OCI-LY3 (cell line): ENCODE measurements around the gene CFAP54.
"Not testable (repeated sequence)": the region's sequence is repeated elsewhere in the genome, so short reads cannot be mapped to it uniquely, and the experiment has no call there.

Experiments used
- H2AFZ ChIP-seq: fragments of 200-600, 300-600 bp; shearing (Covaris generic); 2 replicates; pipeline ENCODE4 v1.6.0; 2014; ENCODE audit warnings: antibody characterized with exemption, low read depth, low read length
- H3K27ac ChIP-seq: fragments of 200-600, 300-600 bp; sonication (generic); 2 replicates; pipeline ENCODE4 v1.5.1; 2014; ENCODE audit warnings: mild to moderate bottlenecking, low read length, moderate library complexity, mixed read lengths
- H3K27me3 ChIP-seq: fragments of 200-600, 300-600 bp; sonication (generic); 2 replicates; pipeline ENCODE4 v1.6.1; 2014; ENCODE audit warnings: low read depth, low read length, mixed read lengths
- H3K36me3 ChIP-seq: fragments of 200-600, 300-600 bp; sonication (generic); replicated peaks from 2 replicates; pipeline ENCODE3; 2014; ENCODE audit warnings: low read depth, low read length, mixed read lengths
- H3K4me1 ChIP-seq: fragments of 300-600, 200-600 bp; sonication (generic); 2 replicates; pipeline ENCODE4 v1.6.1; 2014; ENCODE audit warnings: low read length, mixed read lengths
- H3K4me2 ChIP-seq: fragments of 200-600, 300-600 bp; sonication (generic); 2 replicates; pipeline ENCODE4 v1.6.1; 2014; ENCODE audit warnings: low read length, mixed read lengths
- H3K4me3 ChIP-seq: fragments of 300-600, 200-600 bp; sonication (generic); 2 replicates; pipeline ENCODE4 v1.5.1; 2014; ENCODE audit warnings: antibody characterized with exemption, mild to moderate bottlenecking, low read length, moderate library complexity
- H3K79me2 ChIP-seq: fragments of 300-600, 200-600 bp; shearing (Covaris generic); 2 replicates; pipeline ENCODE4 v1.6.1; 2014; ENCODE audit warnings: mild to moderate bottlenecking, low read length, mixed read lengths
- H3K9ac ChIP-seq: fragments of 300-600, 200-600 bp; shearing (Covaris generic); 2 replicates; pipeline ENCODE4 v1.6.0; 2014; ENCODE audit warnings: mild to moderate bottlenecking, low read length, moderate library complexity
- H3K9me3 ChIP-seq: fragments of 200-600, 300-600 bp; shearing (Covaris generic); 2 replicates; pipeline ENCODE4 v1.6.1; 2014; ENCODE audit warnings: low read length, mixed read lengths; ENCODE audit not compliant: insufficient read depth
- H4K20me1 ChIP-seq: fragments of 200-600, 300-600 bp; sonication (generic); 2 replicates; pipeline ENCODE4 v1.6.1; 2016; ENCODE audit warnings: low read length, mixed read lengths; ENCODE audit not compliant: insufficient read depth
- CTCF ChIP-seq: fragments of 200-600, 300-600 bp; sonication (generic); IDR thresholded peaks from 2 replicates; pipeline ENCODE4 v1.5.1; 2014; ENCODE audit warnings: antibody characterized with exemption, low read length, low read depth
- EZH2phosphoT487 ChIP-seq: fragments of 200-600 bp; shearing (Covaris generic); IDR thresholded peaks from 2 replicates; pipeline ENCODE4 v1.6.1; 2018; ENCODE audit warnings: antibody characterized with exemption, mixed run types, low read depth

Gene CFAP54

DNA sequence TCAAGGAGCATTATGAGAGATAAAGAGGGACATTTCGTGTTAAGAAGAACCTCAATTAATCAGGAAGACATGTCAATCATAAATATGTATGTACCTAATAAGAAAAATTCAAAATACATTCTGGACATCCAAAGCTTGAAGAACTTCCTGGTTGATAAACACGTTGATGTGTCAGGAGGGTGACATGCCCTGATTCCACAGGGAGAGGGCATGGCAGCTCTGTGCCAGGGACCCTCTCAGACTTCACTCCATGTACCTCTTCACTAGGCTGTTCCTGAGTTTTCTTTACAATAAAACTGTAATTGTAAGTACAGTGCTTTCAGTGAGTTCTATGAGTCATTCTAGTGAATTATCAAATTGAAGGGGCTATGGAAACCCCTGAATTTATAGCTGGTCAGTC lies 163.5 kb downstream of the CFAP54 start:
- H3K4me3 ChIP-seq: no peak overlapping the region
- H3K4me1 ChIP-seq: no peaks in the 10 kb centered on the region
- no peak overlapping the region for H2AFZ ChIP-seq
- no peak overlapping the region for H3K4me2 ChIP-seq
- no peak overlapping the region for H3K27ac ChIP-seq
- H3K79me2 ChIP-seq: no peaks in the 10 kb centered on the region
- H4K20me1 ChIP-seq: no peaks in the 10 kb centered on the region
- H3K9me3 ChIP-seq: no peaks in the 10 kb centered on the region
- H3K9ac ChIP-seq: no peak overlapping the region
- no peaks in the 10 kb centered on the region for H3K36me3 ChIP-seq
- TF ChIP-seq EZH2phosphoT487: no peak
- TF ChIP-seq CTCF: no peak
- no peaks in the 10 kb centered on the region for H3K27me3 ChIP-seq

DNA sequence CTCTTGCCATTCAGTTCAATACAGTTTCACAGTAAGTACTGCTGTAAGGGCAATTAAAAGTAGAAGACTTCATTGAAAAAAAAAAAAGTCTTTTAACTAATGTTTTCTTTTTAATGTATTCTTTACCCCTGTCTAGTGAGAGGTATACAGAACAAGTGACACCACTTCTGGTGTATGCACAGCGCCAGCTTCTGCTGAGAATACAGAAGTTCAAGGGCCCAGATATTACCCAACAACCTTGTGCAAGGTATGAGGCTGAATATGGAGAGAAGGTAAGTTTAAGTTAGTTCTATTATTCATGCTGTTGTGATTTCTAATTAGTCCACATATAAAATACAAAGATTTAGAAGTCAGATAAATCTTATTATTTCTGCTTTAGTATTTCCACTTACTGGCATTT lies 168.7 kb downstream of the CFAP54 start:
- Histone ChIP-seq H3K9me3 (no peaks in the 10 kb centered on the region), H3K79me2 (no peaks in the 10 kb centered on the region), H2AFZ (no peak overlapping the region), H4K20me1 (no peaks in the 10 kb centered on the region), H3K4me1 (no peaks in the 10 kb centered on the region), H3K4me2 (no peak overlapping the region), H3K4me3 (no peak overlapping the region), H3K27ac (no peak overlapping the region), H3K9ac (no peak overlapping the region), H3K36me3 (no peaks in the 10 kb centered on the region), H3K27me3 (no peaks in the 10 kb centered on the region)
- peak; percentile 48 for TF ChIP-seq CTCF
- no peak for TF ChIP-seq EZH2phosphoT487

DNA sequence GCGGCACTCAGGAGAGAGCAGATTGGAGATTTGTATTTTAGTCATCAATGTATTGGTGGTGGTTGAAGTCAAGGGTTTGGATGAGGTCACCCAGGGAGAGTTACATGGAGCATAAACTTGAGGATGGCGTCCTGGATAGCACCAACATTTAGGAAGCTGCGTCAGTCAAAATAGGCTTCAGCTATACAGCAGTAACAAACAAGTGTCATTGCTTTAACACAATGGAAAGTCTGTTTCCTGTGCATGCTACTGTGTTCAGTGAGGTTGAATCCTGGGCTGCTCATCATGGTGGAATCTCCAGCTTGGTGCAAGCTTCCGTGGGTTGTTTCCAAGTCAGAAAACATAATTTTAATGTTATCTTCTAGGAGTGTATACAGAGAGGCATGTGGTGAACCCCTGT lies 180.4 kb downstream of the CFAP54 start:
- no peaks in the 10 kb centered on the region for H3K79me2 ChIP-seq
- no peaks in the 10 kb centered on the region for H4K20me1 ChIP-seq
- H3K9ac ChIP-seq: no peak overlapping the region
- H3K27me3 ChIP-seq: no peaks in the 10 kb centered on the region
- H3K4me3 ChIP-seq: no peak overlapping the region
- TF ChIP-seq CTCF (no peak), EZH2phosphoT487 (no peak)
- no peaks in the 10 kb centered on the region for H3K36me3 ChIP-seq
- H3K4me2 ChIP-seq: no peak overlapping the region
- H2AFZ ChIP-seq: no peak overlapping the region
- no peak overlapping the region for H3K27ac ChIP-seq
- H3K4me1 ChIP-seq: no peaks in the 10 kb centered on the region
- no peaks in the 10 kb centered on the region for H3K9me3 ChIP-seq

DNA sequence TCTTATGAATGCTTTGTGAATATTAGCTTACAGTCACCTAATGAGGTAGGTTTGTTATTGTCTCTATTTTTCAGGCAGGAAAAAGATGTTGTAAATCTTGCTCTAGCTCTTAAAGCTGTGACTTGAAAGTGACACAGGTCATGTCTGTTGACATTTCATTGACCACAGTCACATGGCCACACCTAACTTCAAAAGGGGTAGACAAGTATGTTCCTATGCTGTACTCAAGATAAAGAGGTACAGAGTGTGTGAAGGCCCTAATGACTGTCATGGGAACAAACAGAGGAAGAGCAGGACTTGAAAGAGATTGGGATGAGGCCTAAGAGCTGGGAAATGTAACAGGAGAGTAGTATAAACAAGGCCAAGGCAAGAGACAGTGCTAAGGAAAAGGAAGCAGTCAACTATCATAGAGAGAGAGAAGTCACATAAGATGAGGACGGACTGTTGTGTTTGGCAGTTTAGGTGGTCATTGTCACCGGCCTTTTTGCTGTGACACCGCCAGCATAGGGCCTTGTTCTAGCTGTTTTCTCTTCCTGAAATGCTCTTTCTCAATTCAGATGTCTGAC lies 181.0 kb downstream of the CFAP54 start:
- Histone ChIP-seq H3K27ac (no peak overlapping the region), H2AFZ (no peak overlapping the region)
- no peak for TF ChIP-seq EZH2phosphoT487
- TF ChIP-seq CTCF: no peak

DNA sequence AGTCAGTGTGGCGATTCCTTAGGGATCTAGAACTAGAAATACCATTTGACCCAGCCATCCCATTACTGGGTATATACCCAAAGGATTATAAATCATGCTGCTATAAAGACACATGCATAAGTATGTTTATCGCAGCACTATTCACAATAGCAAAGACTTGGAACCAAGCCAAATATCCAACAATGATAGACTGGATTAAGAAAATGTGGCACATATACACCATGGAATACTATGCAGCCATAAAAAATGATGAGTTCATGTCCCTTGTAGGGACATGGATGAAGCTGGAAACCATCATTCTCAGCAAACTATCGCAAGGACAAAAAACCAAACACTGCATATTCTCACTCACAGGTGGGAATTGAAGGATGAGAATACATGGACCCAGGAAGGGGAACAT lies 186.1 kb downstream of the CFAP54 start:
- not testable (repeated sequence) for H3K27me3 ChIP-seq, H2AFZ ChIP-seq, H4K20me1 ChIP-seq, H3K9me3 ChIP-seq, H3K79me2 ChIP-seq, H3K36me3 ChIP-seq, H3K4me3 ChIP-seq, H3K4me2 ChIP-seq, H3K27ac ChIP-seq, H3K4me1 ChIP-seq, H3K9ac ChIP-seq

More for the DNA sequence above, 181.0 kb downstream of the CFAP54 start:
- Histone ChIP-seq H3K27me3 (no peaks in the 10 kb centered on the region), H3K4me2 (no peak overlapping the region), H3K4me1 (no peaks in the 10 kb centered on the region), H4K20me1 (no peaks in the 10 kb centered on the region), H3K9ac (no peak overlapping the region), H3K79me2 (no peaks in the 10 kb centered on the region), H3K4me3 (no peak overlapping the region), H3K36me3 (no peaks in the 10 kb centered on the region), H3K9me3 (no peaks in the 10 kb centered on the region)
